ENCODE results near the gene PCF11.
"Not testable (repeated sequence)": the region's sequence is repeated elsewhere in the genome, so short reads cannot be mapped to it uniquely, and the experiment has no call there.

Gene PCF11

GRCh38 chr11:83125577-83125976, 31.4 kb upstream of the PCF11 start:
- TF ChIP-seq CTCF (IDR thresholded peaks at IDR 0.05; ENCODE audit: unreplicated experiment in 3 of 3): no peak
- Mint-ChIP-seq H3K9me3 (no peaks in the 10 kb centered on the region), H3K27ac (no peak overlapping the region), H3K4me3 (no peak overlapping the region), H3K27me3 (ENCODE audit: low read depth) (no peaks in the 10 kb centered on the region), H3K36me3 (ENCODE audit: low read depth) (no peaks in the 10 kb centered on the region), H3K4me1 (no peaks in the 10 kb centered on the region)

GRCh38 chr11:83127310-83127637, 29.7 kb upstream of the PCF11 start:
- no peak for TF ChIP-seq CTCF (IDR thresholded peaks at IDR 0.05; ENCODE audit: unreplicated experiment in 3 of 3)
- no peaks in the 10 kb centered on the region for H3K4me1 Mint-ChIP-seq
- no peak overlapping the region for H3K4me3 Mint-ChIP-seq
- H3K36me3 Mint-ChIP-seq (ENCODE audit: low read depth): no peaks in the 10 kb centered on the region
- no peak overlapping the region for H3K27ac Mint-ChIP-seq
- no peaks in the 10 kb centered on the region for H3K9me3 Mint-ChIP-seq
- H3K27me3 Mint-ChIP-seq (ENCODE audit: low read depth): no peaks in the 10 kb centered on the region

GRCh38 chr11:83132191-83132590, 24.7 kb upstream of the PCF11 start:
- H3K4me3 Mint-ChIP-seq: no peak overlapping the region
- H3K36me3 Mint-ChIP-seq (ENCODE audit: low read depth): no peaks in the 10 kb centered on the region
- TF ChIP-seq CTCF (IDR thresholded peaks at IDR 0.05; ENCODE audit: unreplicated experiment in 3 of 3): no peak
- H3K27ac Mint-ChIP-seq: no peak overlapping the region
- no peaks in the 10 kb centered on the region for H3K27me3 Mint-ChIP-seq (ENCODE audit: low read depth)
- no peaks in the 10 kb centered on the region for H3K9me3 Mint-ChIP-seq
- no peaks in the 10 kb centered on the region for H3K4me1 Mint-ChIP-seq

GRCh38 chr11:83133266-83133665, 23.7 kb upstream of the PCF11 start:
- not testable (repeated sequence) for H3K4me3 Mint-ChIP-seq; H3K9me3 Mint-ChIP-seq; H3K36me3 Mint-ChIP-seq (ENCODE audit: low read depth); H3K27ac Mint-ChIP-seq; H3K4me1 Mint-ChIP-seq; H3K27me3 Mint-ChIP-seq (ENCODE audit: low read depth)

- H3K4me1 Mint-ChIP-seq: no peaks in the 10 kb centered on the region
- no peak overlapping the region for H3K27ac Mint-ChIP-seq
- H3K9me3 Mint-ChIP-seq: no peaks in the 10 kb centered on the region
- H3K4me3 Mint-ChIP-seq: no peak overlapping the region
- TF ChIP-seq CTCF (IDR thresholded peaks at IDR 0.05; ENCODE audit: unreplicated experiment in 3 of 3): no peak
- no peaks in the 10 kb centered on the region for H3K36me3 Mint-ChIP-seq (ENCODE audit: low read depth)
- no peaks in the 10 kb centered on the region for H3K27me3 Mint-ChIP-seq (ENCODE audit: low read depth)
Observed at GRCh38 chr11:83139310-83139709, 17.6 kb upstream of the PCF11 start.

- Mint-ChIP-seq H3K27ac (no peak overlapping the region), H3K4me3 (no peak overlapping the region), H3K27me3 (ENCODE audit: low read depth) (no peaks in the 10 kb centered on the region), H3K36me3 (ENCODE audit: low read depth) (no peaks in the 10 kb centered on the region), H3K4me1 (no peaks in the 10 kb centered on the region), H3K9me3 (no peaks in the 10 kb centered on the region)
- no peak for TF ChIP-seq CTCF (IDR thresholded peaks at IDR 0.05; ENCODE audit: unreplicated experiment in 3 of 3)
Observed at GRCh38 chr11:83140691-83141455, 16.1 kb upstream of the PCF11 start.

Measured in nephron (organoid).